GM12865 (cell line): ENCODE data around the gene CBX6.

Source experiments
- DNase-seq: peaks from one replicate; pipeline ENCODE4 v3.0.0; 2010; ENCODE audit warnings: low read depth
- H3K4me3 ChIP-seq: 2 replicates; pipeline ENCODE4 v1.5.1; 2011; ENCODE audit warnings: mild to moderate bottlenecking, low read depth, low read length, control low read depth
- TF ChIP-seq, protein P1 (sequence below): IDR thresholded peaks from 2 replicates; pipeline ENCODE4 v1.5.1; 2011; ENCODE audit warnings: low read length, control low read depth, low read depth, inconsistent platforms; ENCODE audit not compliant: insufficient read depth; ENCODE audit errors: missing control alignments

Gene CBX6

GRCh38 chr22:38828191-38828590 is 43.8 kb downstream of the CBX6 start:
- DNase-seq, result no peak
- no peak overlapping the region for H3K4me3 ChIP-seq
- TF ChIP-seq, protein P1, sequence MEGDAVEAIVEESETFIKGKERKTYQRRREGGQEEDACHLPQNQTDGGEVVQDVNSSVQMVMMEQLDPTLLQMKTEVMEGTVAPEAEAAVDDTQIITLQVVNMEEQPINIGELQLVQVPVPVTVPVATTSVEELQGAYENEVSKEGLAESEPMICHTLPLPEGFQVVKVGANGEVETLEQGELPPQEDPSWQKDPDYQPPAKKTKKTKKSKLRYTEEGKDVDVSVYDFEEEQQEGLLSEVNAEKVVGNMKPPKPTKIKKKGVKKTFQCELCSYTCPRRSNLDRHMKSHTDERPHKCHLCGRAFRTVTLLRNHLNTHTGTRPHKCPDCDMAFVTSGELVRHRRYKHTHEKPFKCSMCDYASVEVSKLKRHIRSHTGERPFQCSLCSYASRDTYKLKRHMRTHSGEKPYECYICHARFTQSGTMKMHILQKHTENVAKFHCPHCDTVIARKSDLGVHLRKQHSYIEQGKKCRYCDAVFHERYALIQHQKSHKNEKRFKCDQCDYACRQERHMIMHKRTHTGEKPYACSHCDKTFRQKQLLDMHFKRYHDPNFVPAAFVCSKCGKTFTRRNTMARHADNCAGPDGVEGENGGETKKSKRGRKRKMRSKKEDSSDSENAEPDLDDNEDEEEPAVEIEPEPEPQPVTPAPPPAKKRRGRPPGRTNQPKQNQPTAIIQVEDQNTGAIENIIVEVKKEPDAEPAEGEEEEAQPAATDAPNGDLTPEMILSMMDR, result no peak

- no peak overlapping the region for H3K4me3 ChIP-seq
- no peak for DNase-seq
- TF ChIP-seq, protein P1, result no peak
These were observed 44.5 kb downstream of the CBX6 start for GRCh38 chr22:38827510-38827909.

DNA sequence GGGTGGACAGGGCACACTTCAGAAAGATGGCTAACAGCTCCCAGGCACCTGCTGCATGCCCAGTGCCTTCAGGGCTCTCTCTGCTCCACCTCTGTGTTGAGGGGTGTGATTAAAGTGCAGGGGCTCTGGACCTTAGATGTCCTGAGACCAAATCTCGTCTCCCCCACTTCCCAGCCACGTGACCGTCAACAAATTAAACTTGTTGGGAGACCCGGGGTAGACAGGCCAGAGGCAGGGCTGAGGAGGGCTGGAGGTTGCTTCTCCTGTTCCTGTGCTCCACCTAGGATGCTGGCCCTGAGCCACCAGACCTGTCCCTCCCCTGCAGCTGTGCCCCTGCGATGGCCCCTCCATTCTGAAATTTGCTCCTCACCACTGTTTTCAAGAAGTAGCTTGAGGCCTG is 45.2 kb downstream of the CBX6 start:
- TF ChIP-seq, protein P1, result no peak
- H3K4me3 ChIP-seq, result no peak overlapping the region
- DNase-seq, result no peak

GRCh38 chr22:38826386-38826785 is 45.6 kb downstream of the CBX6 start:
- no peak overlapping the region for H3K4me3 ChIP-seq
- no peak for DNase-seq
- TF ChIP-seq, protein P1, result no peak

GRCh38 chr22:38824585-38824984 is 47.4 kb downstream of the CBX6 start:
- no peak overlapping the region for H3K4me3 ChIP-seq
- TF ChIP-seq, protein P1, result peak; percentile 22
- DNase-seq, result peak; percentile 66

DNA sequence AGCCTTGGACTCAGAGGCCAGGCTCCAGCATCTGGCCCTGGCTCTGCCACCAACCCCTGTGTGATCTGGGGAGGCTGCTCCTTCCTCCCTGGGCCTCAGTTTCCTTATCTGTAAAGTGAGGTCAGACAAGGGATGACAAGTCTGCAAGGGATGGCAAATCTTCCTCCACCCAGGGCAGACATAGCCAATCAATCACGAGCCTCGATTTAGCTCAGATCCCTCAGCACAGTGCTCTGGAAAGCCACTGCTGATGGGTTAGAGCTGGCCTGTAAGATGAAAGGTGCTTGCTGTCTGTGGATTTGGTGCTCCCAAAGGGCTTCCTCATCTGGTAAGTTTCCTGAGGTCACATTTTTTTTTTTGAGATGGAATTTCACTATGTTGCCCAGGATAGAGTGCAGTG is 48.4 kb downstream of the CBX6 start:
- TF ChIP-seq, protein P1, result no peak

GRCh38 chr22:38823076-38823475 is 48.9 kb downstream of the CBX6 start:
- no peak for DNase-seq
- TF ChIP-seq, protein P1, result no peak
- no peak overlapping the region for H3K4me3 ChIP-seq

More for the DNA sequence above, 48.4 kb downstream of the CBX6 start:
- DNase-seq, result no peak
- H3K4me3 ChIP-seq, result no peak overlapping the region
